Measurements from ENCODE around the gene DUT. TPM values are rescaled to one million over a fixed set of nuclear protein-coding genes. Genes with fewer than 3 reads are reported as not detected.
"Not testable (repeated sequence)": the region's sequence is repeated elsewhere in the genome, so short reads cannot be mapped to it uniquely, and the experiment has no call there.

Gene DUT
- total RNA-seq (2014; rRNA removed; shearing (Covaris generic)): 53.0 and 57.1 TPM in 2 replicates

DNA sequence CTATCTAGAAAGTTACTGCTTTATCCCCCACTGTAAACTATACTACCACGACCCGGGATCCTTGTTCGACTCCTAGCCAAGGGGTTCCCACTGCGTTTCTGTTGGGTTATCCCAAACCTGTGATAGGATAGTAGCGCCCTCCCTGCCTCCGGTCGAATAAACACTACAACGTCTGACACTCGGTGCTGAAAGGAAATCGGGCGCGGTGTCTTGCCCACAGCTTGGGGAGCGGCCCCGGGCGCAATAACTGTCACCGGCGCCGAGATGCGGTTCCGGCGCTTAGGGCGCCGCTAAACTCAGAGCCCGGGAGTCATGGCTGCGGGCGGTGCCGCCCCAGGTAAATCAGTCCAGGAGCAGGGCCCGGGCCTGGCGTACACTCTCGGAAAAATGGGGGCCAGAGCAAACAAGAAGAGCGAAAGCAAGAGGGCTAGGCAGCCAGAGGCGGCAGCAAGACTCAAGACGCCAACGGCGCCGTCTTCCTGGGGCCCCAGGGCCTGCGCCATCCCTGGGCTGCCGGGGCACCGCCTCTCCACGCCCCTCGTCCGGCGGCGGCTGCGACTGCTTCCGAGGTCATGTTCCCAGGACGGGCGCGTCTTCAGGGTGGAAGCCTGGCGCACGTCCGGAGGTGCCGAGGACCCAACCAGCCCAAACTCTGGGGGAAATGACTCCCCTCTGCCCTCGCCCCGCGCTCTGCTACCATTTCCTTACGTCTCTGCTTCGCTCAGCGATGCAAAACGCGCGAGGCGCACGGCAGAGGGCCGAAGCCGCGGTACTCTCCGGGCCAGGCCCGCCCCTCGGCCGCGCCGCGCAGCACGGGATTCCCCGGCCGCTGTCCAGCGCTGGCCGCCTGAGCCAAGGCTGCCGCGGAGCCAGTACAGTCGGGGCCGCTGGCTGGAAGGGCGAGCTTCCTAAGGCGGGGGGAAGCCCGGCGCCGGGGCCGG, at the start of gene DUT:
Gene DUT, plus strand, starts transcription at position 575 of the 941 bp plus-strand sequence. Its CDS starts 87 bp downstream, at position 662.
- DNase-seq (ENCODE audit: low spot score): peak; percentile 71

DNA sequence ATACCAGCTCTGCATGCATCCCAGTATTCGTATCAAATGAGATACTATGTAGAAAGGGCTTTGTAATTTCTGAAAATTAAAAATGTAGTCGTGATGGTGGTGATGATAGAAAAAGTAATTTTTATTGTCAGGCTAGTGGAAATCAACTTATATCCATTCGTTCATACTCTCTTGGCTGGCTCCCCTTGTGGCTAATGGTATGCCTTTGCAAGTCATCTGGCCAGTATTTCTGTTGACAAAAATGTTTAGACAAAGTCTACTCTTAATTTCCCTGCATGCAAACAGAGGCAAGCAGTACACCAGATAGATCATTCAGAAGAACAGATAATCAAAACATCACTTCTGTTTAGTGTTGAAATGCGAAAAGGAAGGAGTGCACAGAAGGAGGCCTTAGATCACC, 49.6 kb upstream of the DUT start:
- DNase-seq (ENCODE audit: low spot score): no peak

DNA sequence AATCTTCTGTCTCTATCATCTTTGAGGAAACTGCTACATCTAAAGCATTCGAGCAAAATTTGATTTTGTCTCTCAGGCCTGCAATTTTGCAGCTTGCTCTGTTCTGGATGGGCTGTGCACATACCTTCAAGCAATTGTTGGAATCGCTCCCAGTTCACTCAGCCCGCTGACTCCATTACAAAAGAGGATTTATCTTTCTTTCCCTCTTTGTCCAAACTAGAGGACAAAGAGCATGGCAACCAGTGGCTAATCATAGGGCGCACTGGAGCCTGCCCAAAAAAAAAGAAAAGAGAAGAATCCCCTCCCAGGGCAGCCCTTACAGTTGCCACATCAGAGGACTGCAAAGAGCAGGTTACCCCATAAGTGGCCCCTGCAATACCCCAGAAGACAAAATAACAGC, 49.0 kb upstream of the DUT start:
- no peak for DNase-seq (ENCODE audit: low spot score)

DNA sequence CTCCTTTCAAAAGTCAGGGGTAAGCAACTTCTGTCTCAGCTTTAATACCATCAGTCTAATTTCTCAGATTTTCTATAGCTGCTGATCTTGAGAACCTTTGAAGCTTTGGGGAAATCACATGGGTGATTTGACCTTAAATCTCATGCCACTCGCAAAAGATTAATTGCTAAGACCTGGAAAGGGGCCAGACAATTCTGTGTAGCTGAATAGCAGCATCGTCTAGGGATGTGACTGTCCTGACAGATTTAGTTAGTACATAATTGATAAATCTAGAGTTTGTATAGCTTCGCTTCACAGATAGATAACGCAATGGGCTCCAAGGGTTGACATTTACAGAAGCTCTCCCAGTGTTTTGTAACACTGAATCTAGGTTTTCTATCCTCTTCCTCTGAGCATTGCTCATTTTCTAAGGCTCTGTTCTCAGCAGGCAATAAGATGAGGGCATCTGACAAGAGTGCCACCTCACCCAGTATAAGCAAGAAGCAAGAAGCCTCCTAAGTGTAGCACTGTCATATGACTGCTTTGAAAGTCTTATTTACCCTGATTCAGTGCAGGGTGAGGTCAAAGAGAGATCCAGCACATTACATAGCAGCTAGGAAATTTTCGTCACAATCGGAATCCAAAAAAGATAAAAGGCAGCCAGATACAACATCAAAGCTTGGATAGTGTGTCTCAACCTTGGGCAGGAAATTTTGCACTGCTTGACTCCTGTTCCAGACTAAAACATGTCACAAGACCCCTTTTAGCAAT, 47.7 kb upstream of the DUT start:
- DNase-seq (ENCODE audit: low spot score): no peak

DNA sequence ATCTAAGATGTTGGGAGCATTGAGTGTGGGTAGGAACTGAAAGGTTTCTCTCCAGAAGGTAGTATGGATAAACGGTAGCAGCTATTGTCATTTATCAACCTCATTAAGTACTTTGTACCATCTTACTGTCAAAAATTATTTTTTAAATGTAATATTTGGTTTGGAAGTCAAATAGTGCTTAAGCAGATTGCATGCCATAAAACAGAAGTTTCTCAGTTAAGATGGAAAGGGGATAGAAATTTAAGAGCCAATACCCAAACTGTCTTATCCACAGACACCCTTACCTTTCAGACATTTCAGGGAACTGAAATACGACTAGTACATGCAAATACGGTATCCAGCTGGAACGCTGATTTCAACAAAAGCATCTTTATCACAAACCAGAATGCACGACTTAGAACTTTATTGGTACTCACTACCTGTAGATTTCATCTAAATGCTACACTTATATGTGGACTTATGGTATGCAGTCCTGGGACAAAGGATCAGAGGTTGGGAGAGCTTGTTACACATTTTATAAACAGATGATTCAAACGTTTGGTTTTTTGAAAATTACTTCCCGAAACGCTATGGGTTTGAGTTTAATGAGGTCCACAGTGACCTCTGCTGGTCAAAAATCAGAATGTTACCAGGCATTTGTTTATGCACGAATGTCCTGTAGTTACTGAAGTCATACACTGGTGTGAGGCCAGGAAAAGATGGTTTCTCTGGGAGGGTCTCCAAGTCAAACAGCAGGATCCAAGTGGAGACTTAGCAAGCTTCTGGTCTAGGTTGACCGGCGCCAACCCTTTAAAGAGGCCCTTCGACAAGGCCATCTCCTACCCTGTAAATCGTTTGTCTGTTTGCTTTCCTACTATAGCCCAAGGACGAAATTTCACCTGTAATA, 45.7 kb upstream of the DUT start:
- peak; percentile 91 for DNase-seq (ENCODE audit: low spot score)

DNA sequence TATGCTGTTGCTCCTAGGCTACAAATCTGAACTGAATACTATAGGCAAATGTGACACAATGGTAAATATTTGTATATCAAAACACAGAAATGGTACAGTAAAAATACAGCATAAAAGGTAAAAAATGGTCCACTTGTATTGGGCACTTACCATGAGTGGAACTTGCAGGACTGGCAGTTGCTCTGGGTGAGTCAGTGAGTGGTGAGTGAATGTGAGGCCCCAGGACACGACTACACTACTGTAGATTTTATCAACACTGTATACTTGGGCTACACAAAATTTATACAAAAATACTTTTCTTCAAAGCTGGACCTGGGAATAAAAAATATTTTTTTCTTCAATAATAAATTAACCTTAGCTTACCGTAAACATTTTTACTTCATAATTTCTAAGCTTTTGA, 41.6 kb upstream of the DUT start:
- DNase-seq (ENCODE audit: low spot score): no peak

DNA sequence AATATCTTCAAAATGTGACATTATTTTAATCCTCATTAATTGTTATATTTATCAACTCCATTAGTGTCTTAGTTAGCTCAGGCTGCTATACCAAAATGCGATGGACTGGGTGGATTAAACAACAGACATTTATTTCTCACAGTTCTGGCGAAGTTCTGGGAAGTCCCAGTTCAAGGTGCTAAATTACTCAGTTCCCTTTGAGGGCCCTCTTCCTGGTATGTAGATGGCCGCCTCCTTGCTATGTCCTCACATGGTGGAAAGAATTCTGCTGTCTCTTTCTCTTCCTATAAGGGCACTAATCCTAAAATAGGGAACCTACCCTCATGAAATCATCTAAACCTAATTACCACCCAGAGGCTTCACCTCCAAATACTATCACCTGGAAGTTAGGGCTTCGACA, 38.8 kb upstream of the DUT start:
- DNase-seq (ENCODE audit: low spot score): no peak

DNA sequence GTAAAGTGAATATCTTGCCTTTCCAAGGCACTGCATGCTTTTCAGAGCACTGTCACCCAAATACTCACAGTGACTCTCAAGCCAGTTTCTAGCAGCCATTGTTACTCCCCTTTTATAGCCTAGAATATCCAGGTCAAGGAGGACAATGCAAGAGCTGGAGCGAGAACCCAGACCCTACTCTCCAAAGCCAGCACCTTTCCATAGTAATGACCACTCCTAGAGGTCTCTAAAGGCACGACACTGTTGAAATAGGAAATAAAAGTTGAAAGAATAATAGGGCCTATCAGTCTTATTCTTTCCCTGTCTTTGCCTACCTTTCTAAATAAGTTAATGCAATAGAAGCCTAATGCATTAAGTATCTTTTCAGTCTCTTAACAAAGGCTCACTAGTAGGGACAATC, 33.6 kb upstream of the DUT start:
- no peak for DNase-seq (ENCODE audit: low spot score)

DNA sequence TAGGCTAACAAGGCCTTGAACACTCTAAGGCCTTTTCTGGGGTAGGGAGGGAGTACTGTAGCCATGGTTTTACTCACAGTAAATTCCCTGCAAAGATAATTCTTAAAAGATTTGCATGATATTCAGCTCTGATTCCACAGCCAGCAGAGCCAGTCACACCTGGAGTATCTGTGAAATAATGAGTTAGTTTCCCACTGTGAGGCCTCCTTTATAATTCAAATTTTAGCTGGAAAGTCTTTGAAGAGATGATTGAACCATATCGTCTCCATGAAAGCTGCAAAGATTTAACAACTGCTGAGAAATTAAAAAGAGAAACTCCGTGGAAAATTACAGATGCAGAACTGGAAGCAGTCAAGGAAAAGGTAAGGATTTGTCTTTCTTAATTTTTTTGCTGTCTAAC, 32.3 kb upstream of the DUT start:
- no peak for DNase-seq (ENCODE audit: low spot score)

DNA sequence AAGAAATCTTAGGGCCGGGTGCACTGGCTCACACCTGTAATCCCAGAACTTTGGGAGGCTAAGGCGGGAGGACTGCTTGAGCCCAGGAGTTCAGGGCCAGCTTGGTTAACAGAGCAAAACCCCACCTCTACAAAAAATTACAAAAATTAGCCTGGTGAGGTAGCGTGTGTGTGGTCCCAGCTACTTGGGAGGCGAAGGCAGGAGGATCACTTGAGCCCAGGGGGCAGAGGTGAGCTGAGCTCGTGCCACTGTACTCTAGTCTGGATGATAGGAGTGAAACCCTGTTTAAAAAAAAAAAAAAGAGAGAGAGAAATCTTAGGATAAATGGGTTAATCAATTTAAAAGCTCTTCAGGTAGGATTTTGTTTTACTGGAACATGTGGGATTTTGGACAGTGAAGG, 31.2 kb upstream of the DUT start:
- DNase-seq (ENCODE audit: low spot score): no peak

DNA sequence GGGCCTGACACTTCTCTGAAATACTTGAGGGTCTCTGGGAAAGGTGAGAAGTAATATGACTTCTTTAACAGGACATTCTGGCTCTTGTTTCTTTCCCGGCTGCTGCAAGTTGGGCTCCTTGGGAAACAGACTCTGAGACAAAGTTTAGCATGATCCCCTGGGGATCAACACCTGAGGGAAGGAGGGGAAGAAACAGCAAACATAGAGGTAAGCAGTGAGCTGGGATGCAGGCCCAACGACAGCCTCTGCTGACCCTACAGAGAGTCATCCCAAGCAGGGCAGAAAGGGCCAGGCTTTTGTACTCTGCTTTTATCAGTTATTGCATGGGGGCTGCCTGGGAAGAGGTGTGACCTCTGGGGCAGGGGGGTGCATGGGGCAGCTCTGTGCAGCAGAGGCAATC, 26.8 kb upstream of the DUT start:
- no peak for DNase-seq (ENCODE audit: low spot score)

DNA sequence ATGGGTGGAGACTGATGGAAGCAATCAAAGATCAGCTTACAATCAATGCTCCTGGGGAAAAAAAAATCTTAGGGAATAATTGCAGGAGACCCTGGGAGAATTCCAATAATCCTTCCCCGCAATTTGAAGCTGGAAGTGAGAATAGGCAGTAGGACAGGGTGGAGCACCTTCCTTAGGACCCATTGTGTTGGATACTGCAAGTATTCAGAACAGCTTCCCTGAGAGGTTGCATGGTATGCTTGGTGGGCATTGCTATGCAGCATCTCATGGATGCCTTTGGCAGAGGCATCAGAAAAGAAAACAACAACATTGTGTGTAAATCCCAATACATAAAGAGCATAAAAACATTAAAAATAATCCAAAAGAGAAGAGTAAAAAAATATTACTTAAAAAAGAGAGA, 24.6 kb upstream of the DUT start:
- no peak for DNase-seq (ENCODE audit: low spot score)

DNA sequence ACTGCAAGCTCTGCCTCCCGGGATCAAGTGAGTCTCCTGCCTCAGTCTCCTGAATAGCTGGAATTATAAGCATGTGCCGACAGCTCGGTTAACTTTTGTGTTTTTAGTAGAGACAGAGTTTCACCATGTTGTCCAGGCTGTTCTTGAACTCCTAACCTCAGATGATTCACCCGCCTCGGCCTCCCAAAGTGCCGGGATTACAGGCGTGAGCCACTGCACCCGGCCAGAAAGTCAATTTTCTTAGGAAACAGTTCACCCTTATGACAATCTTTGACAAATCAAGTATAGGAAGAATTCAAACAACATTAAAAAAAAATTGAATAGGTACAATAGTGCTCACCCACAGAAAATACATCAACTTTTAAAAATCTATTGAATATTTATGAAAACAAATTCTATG, 23.6 kb upstream of the DUT start:
- DNase-seq (ENCODE audit: low spot score): no peak

DNA sequence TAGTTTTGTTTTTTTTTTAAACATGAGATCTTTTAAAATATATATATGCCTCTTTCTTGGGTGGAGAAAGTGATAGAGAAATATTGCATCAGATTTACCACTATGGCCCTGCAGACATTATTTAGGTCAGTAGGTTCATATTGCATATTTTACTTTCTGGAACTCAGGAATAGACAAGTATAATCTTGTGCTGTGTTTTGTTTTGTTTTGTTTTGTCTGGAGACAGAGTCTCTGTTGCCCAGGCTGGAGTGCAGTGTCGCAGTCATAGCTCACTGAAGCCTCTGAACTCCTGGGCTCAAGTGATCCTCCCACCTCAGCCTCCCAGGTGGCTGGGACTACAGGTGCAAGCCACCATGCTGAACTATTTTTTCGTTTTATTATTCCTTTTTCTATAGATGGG, 21.5 kb upstream of the DUT start:
- no peak for DNase-seq (ENCODE audit: low spot score)

DNA sequence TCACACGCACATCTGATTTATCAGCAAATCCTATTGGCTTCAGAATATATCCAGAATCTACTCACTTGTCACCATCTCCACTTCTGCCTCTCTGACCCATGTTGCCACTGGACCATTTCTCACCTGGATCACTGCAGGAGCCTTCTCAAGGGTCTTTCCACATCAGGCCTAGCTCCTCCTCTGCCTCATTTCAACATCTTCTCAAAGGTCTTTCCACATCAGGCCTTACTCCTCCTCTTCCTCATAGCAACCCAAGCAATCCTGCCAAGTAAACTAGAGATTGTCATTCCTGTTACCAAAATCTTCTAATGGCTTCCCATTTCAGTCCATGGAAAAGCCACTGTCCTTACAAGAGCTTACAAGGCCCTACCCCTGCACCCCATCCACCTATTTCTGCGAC, 18.0 kb upstream of the DUT start:
- no peak for DNase-seq (ENCODE audit: low spot score)

DNA sequence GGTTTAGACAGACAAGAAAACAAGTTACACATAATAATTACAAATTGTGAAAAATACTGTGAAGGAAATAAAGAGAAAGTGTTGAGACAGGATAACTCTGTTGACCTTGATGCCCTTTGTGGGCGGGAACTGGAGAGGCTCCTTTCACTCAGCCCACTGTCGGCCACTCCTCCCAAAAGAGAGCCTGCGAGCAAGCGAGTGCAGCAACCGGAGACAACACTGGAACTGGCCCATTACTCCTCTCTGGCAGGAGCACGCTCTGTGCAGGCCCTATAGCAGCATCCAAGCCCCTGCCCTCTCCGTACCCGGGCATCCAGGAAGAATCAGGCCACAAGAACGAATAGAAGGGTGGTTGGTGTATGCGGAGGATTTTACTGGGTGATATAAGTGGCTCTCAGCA, 16.2 kb upstream of the DUT start:
- no peak for DNase-seq (ENCODE audit: low spot score)

DNA sequence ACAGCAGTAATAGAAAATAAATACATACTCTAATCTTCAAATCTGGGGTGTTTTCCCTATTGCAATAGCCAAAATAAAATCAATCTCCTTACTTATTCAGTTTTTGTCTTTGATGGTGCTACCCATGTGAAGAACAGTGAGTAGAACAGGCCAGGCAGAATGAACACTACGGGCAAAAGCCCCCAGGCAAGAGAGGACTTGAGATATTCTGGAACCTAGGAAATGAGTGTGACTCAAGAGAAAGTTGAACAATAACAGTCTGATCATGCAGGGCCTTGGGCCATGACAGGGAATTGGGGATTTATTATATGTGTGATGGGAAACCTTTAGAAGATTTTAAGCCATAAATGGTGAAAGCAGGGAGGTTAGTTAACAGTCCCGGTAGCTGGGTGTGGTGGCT, 14.0 kb upstream of the DUT start:
- DNase-seq (ENCODE audit: low spot score): no peak

DNA sequence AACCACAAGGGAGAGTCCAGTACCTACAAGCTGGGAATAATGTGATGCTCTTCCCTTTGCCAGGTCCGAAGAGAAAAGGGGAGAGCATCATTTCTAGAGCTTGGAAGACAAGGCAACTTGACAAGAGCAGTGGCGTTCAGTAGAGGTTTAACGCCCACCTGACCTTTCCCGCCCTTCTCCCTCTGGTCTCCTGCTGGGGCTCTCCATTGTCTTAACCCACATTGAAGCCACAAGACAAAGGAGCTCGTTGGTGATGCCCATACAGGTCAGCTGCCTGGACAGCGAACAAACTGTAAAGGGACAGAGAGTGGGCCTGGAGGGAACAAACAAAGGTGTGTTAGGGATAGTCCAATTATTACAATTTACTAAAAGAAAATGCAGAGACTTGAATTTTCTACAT, 13.1 kb upstream of the DUT start:
- no peak for DNase-seq (ENCODE audit: low spot score)

DNA sequence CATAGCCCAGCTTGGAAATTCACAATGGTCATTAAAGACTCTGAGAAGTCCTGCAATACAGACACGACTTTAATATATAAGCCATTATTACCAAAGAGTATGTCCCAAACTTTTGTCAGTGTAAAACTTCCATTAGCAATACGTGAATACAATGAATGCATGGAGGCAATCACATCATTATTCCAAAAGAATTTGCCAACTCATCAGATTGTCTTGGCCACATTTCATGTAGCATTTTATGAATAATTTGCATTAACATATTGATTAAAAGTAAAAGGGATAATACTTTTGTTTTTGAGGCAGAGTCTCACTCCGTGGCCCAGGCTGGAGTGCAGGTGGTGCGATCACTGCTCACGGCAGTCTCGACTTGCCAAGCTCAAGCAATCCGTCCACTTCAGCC, 7.9 kb upstream of the DUT start:
- no peak for DNase-seq (ENCODE audit: low spot score)

DNA sequence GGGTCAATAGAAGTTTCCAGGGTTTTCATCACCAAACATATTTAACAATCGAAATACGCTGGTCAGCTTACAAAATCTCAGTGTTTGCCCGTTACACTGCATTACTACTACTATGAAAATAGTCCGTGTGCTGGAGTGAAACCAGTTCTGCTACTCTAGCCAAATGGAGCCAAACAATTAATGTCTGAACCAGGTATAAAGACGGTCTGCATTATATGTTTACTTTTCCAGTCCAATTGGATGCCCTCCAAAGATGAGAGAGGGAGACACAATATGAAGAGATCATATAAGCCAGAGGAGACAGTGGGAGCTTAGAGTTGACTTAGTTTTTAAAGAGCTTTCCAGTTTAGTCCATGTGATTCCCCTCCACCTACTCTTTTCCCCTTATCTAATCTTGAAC, 6.3 kb upstream of the DUT start:
- no peak for DNase-seq (ENCODE audit: low spot score)

DNA sequence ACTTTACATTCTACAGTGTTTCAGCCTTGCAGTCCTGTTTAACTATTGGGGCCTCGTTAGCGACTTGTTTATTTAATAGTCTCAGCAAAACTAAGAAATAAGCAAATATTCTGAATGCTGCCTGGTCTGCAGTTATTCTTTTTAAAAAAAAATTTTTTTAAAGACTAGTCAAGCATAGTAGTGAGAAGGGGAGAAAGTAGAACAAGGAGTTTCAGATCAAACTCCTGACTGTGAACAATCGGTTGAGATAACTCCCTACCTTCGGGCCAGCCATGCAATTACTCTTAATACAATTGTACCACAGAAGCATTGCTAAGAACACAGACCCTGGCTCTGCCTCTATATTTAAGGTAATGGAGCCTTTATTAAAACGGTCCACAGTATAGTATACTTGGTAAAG, 5.8 kb upstream of the DUT start:
- DNase-seq (ENCODE audit: low spot score): no peak

DNA sequence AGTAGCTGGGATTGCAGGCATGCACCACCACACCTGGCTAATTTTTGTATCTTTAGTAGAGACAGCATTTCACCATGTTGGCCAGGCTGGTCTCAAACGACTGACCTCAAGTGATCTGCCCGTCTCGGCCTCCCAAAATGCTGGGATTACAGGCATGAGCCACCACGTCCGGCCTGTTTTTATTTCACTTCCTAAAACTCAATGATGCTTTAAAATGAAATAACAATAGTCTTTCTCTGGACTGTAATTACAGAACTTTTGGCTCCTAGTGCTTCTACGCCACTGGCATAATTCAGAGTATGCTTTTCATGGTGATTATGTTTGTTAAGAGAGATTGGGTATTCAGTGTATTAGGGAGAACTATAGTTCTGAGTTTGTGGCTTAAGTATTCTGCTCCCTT, 5.0 kb upstream of the DUT start:
- not testable (repeated sequence) for DNase-seq (ENCODE audit: low spot score)

Data from HT-29 (cell line).